ENCODE data around the gene TTLL3. TPM values are rescaled to one million over a fixed set of nuclear protein-coding genes. Genes with fewer than 3 reads are reported as not detected.

The TTLL3 gene
- total RNA-seq, 1 experiment from 2014 or later, result 8.4 TPM

- POLR2A ChIA-PET (ENCODE audit: unreplicated experiment), result interaction anchor here (0.7 kb wide), 1 partner anchor 814 kb away, joined by 3 read pairs; no protein-coding TSS in a partner anchor
- no peaks in the 10 kb centered on the region for H3K9me2 ChIP-seq (replicated peaks; ENCODE audit: low read length)
These were observed 69.9 kb downstream of the TTLL3 start, which contains the start of gene CIDEC for GRCh38 chr3:9879830-9880549. TSS of gene CIDEC (minus strand) at chr3:9880253. CDS start at chr3:9878486, 1,767 bp downstream.

DNA sequence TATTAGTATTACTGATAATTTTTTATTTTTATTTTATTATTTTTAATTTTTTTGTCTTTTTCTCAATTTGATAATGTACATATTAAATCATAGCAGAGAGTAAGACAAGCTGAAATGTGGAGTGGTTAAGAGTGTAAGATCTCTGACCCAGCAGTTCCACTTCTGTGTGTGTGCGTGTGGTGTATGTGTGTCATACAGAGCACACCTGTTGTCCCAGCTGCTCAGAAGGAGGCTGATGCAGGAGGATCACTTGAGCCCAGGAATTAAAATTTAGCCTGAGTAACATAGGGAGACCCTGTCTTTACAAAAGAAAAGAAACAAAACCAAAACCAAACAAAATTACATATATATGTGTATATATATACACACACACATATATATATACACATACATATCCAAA lies 71.4 kb downstream of the TTLL3 start:
- H2AFZ ChIP-seq (ENCODE audit: low read length), result no peak overlapping the region
- no peaks in the 10 kb centered on the region for H3F3A ChIP-seq (ENCODE audit: low read length, unreplicated experiment)
- H3K4me1 ChIP-seq (ENCODE audit: insufficient read depth, low read length), result peaks cover 22% of the 10 kb centered on the region
- ChIA-PET CTCF (no interaction called here), POLR2A (ENCODE audit: unreplicated experiment) (no interaction called here)
- H3K4me2 ChIP-seq (ENCODE audit: low read length), result no peak overlapping the region
- no peaks in the 10 kb centered on the region for H3K9me3 ChIP-seq (ENCODE audit: low read length)
- H3K27me3 ChIP-seq (ENCODE audit: low read length), result no peaks in the 10 kb centered on the region
- no peak for ATAC-seq
- TF ChIP-seq, protein P1, sequence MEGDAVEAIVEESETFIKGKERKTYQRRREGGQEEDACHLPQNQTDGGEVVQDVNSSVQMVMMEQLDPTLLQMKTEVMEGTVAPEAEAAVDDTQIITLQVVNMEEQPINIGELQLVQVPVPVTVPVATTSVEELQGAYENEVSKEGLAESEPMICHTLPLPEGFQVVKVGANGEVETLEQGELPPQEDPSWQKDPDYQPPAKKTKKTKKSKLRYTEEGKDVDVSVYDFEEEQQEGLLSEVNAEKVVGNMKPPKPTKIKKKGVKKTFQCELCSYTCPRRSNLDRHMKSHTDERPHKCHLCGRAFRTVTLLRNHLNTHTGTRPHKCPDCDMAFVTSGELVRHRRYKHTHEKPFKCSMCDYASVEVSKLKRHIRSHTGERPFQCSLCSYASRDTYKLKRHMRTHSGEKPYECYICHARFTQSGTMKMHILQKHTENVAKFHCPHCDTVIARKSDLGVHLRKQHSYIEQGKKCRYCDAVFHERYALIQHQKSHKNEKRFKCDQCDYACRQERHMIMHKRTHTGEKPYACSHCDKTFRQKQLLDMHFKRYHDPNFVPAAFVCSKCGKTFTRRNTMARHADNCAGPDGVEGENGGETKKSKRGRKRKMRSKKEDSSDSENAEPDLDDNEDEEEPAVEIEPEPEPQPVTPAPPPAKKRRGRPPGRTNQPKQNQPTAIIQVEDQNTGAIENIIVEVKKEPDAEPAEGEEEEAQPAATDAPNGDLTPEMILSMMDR (conservative IDR thresholded peaks at IDR 0.05; ENCODE audit: low read depth, low read length), result no peak
- no peak for TF ChIP-seq EZH2phosphoT487 (IDR thresholded peaks at IDR 0.05; ENCODE audit: borderline replicate concordance, low read length)
- TF ChIP-seq EZH2 (IDR thresholded peaks at IDR 0.05; ENCODE audit: low read length, unreplicated experiment), result no peak
- H3K79me2 ChIP-seq (ENCODE audit: low read length), result no peaks in the 10 kb centered on the region
- H3K9ac ChIP-seq (ENCODE audit: low read length), result no peak overlapping the region
- no TSS peak for BruUV-seq (replicated peaks)
- no peak overlapping the region for H3K27ac ChIP-seq (ENCODE audit: low read length)
- H3K36me3 ChIP-seq (ENCODE audit: low read depth, low read length), result no peaks in the 10 kb centered on the region
- H3K4me3 ChIP-seq (ENCODE audit: low read length), result no peak overlapping the region
- intact Hi-C loops (cut with micrococcal nuclease), result loop anchor here (5.0 kb wide), 1 partner anchor 36 kb away; the partner anchor contains the start of gene IL17RC
- DNase-seq, result no peak
- H3K9me2 ChIP-seq (replicated peaks; ENCODE audit: low read length), result no peaks in the 10 kb centered on the region
- H4K20me1 ChIP-seq (ENCODE audit: low read length), result no peaks in the 10 kb centered on the region

More at GRCh38 chr3:9879830-9880549, 69.9 kb downstream of the TTLL3 start, which contains the start of gene CIDEC:
- Histone ChIP-seq H2AFZ (ENCODE audit: low read length) (no peak within 1 kb of the TSS), H3K9ac (ENCODE audit: low read length) (no peak within 1 kb of the TSS), H3K27me3 (ENCODE audit: low read length) (no peaks in the 10 kb centered on the region), H4K20me1 (ENCODE audit: low read length) (no peaks in the 10 kb centered on the region), H3K4me3 (ENCODE audit: low read length) (no peak within 1 kb of the TSS), H3K79me2 (ENCODE audit: low read length) (no peaks in the 10 kb centered on the region), H3K4me1 (ENCODE audit: insufficient read depth, low read length) (peaks cover 20% of the 10 kb centered on the region), H3K36me3 (ENCODE audit: low read depth, low read length) (no peaks in the 10 kb centered on the region), H3K4me2 (ENCODE audit: low read length) (no peak within 1 kb of the TSS), H3F3A (ENCODE audit: low read length, unreplicated experiment) (no peaks in the 10 kb centered on the region), H3K27ac (ENCODE audit: low read length) (no peak within 1 kb of the TSS), H3K9me3 (ENCODE audit: low read length) (no peaks in the 10 kb centered on the region)
- no peak for ATAC-seq
- no TSS peak for BruUV-seq (replicated peaks)
- no peak for DNase-seq
- TF ChIP-seq EZH2 (IDR thresholded peaks at IDR 0.05; ENCODE audit: low read length, unreplicated experiment) (no peak), EZH2phosphoT487 (IDR thresholded peaks at IDR 0.05; ENCODE audit: borderline replicate concordance, low read length) (no peak)
- TF ChIP-seq, protein P1 (conservative IDR thresholded peaks at IDR 0.05; ENCODE audit: low read depth, low read length), result no peak
- CTCF ChIA-PET, result no interaction called here
- intact Hi-C loops (cut with micrococcal nuclease), result loop anchor here (5.0 kb wide), 1 partner anchor 37 kb away; the partner anchor contains the start of gene IL17RC

Data from PC-3 (cell line).